GM23248 (cell line): ENCODE measurements around the gene MRFAP1. TPM values are rescaled to one million over a fixed set of nuclear protein-coding genes. Genes with fewer than 3 reads are reported as not detected.
"Not testable (repeated sequence)": the region's sequence is repeated elsewhere in the genome, so short reads cannot be mapped to it uniquely, and the experiment has no call there.

ENCODE experiments used
- DNase-seq: peaks from one replicate; pipeline ENCODE4 v3.0.0-alpha.2; 2015
- H2AFZ ChIP-seq: fragments of 200-600 bp; sonication (generic); 2 replicates; pipeline ENCODE4 v1.6.1; 2016; ENCODE audit warnings: antibody characterized with exemption
- H3F3A ChIP-seq: fragments of 200-600 bp; sonication (generic); 2 replicates; pipeline ENCODE4 v1.6.1; 2016; ENCODE audit warnings: mild to moderate bottlenecking, antibody characterized with exemption, mixed run types; ENCODE audit not compliant: insufficient read depth
- H3K27ac ChIP-seq: fragments of 200-600 bp; sonication (generic); 2 replicates; pipeline ENCODE4 v1.5.1; 2016; ENCODE audit warnings: mild to moderate bottlenecking
- H3K27me3 ChIP-seq: fragments of 200-600 bp; sonication (generic); replicated peaks from 2 replicates; pipeline ENCODE4 v1.6.1; 2016; ENCODE audit warnings: mild to moderate bottlenecking; ENCODE audit not compliant: insufficient read depth
- H3K36me3 ChIP-seq: fragments of 200-600 bp; sonication (generic); 2 replicates; pipeline ENCODE4 v1.6.1; 2016; ENCODE audit warnings: low read depth, mild to moderate bottlenecking
- H3K4me1 ChIP-seq: fragments of 200-600 bp; sonication (generic); 2 replicates; pipeline ENCODE4 v1.6.1; 2016; ENCODE audit warnings: mild to moderate bottlenecking; ENCODE audit not compliant: insufficient read depth
- H3K4me2 ChIP-seq: fragments of 200-600 bp; sonication (generic); one replicate; pipeline ENCODE4 v1.6.1; 2016; ENCODE audit warnings: mild to moderate bottlenecking; ENCODE audit not compliant: unreplicated experiment
- H3K4me3 ChIP-seq: fragments of 200-600 bp; sonication (generic); 2 replicates; pipeline ENCODE4 v1.5.1; 2016; ENCODE audit warnings: mild to moderate bottlenecking
- H3K79me2 ChIP-seq: fragments of 200-600 bp; sonication (generic); 2 replicates; pipeline ENCODE4 v1.6.1; 2016; ENCODE audit warnings: mild to moderate bottlenecking; ENCODE audit not compliant: insufficient read depth
- H3K9ac ChIP-seq: fragments of 200-600 bp; sonication (generic); 2 replicates; pipeline ENCODE4 v1.6.1; 2016; ENCODE audit warnings: mild to moderate bottlenecking
- H3K9me2 ChIP-seq: fragments of 200-600 bp; sonication (generic); 2 replicates; pipeline ENCODE4 v1.6.1; 2016; ENCODE audit warnings: mixed run types, mild to moderate bottlenecking, moderate library complexity; ENCODE audit not compliant: insufficient read depth
- H3K9me3 ChIP-seq: fragments of 200-600 bp; sonication (generic); one replicate; pipeline ENCODE4 v1.6.1; 2017; ENCODE audit warnings: low read depth
- H4K20me1 ChIP-seq: fragments of 200-600 bp; sonication (generic); 2 replicates; pipeline ENCODE4 v1.6.0; 2016; ENCODE audit not compliant: insufficient read depth
- EZH2 ChIP-seq: fragments of 200-600 bp; sonication (generic); IDR thresholded peaks from 2 replicates; pipeline ENCODE4 v1.6.1; 2018; ENCODE audit warnings: antibody characterized with exemption, mild to moderate bottlenecking; ENCODE audit not compliant: insufficient read depth, poor library complexity, severe bottlenecking
- EZH2phosphoT487 ChIP-seq: fragments of 200-600 bp; sonication (generic); IDR thresholded peaks from 2 replicates; pipeline ENCODE4 v1.6.1; 2018; ENCODE audit warnings: antibody characterized with exemption, moderate library complexity, mild to moderate bottlenecking, low read depth; ENCODE audit not compliant: insufficient read depth
- WGBS, 2 experiments: methylation state at CpG; one replicate each; pipeline ENCODE4 v1.1.6; 2015 to 2017; ENCODE audit warnings: low lambda C conversion rate in 2 of 2, low coverage in 1 of 2; ENCODE audit errors: missing lambda C conversion rate in 2 of 2; 5-methylcytosine and 5-hydroxymethylcytosine counted together
- in situ Hi-C: fragments of 300-500 bp; cut with MboI; formaldehyde crosslinking; loops from 2 replicates; pipeline ENCODE4 v1.15.0; 2020
- polyA plus RNA-seq: library from polyadenylated mRNA; unstranded; fragments of >200 nt; fragmentation: Nextera tagmentation; extraction: Ambion mirVana; gene quantifications from 2 replicates; pipeline ENCODE4 v1.2.1, GENCODE V29; 2016
- total RNA-seq: library from RNA; depleted of rRNA; stranded (reverse); fragments of >200 nt; shearing (Covaris generic); gene quantifications from 2 replicates; pipeline ENCODE4 v1.2.3, GENCODE V29; 2014

MRFAP1 gene
- total and polyA plus RNA-seq, 2 experiments from 2014 or later, result 108 to 261 TPM

GRCh38 chr4:6649216-6649615, 8.7 kb downstream of the MRFAP1 start:
- H3K4me2 ChIP-seq, result no peak overlapping the region
- no peaks in the 10 kb centered on the region for H3K9me3 ChIP-seq
- no peak overlapping the region for H3K27ac ChIP-seq
- no peak overlapping the region for H2AFZ ChIP-seq
- no peaks in the 10 kb centered on the region for H4K20me1 ChIP-seq
- TF ChIP-seq EZH2 (no peak), EZH2phosphoT487 (no peak)
- peaks cover 7% of the 10 kb centered on the region for H3K79me2 ChIP-seq
- 0 out of 2 replicates have a peak, but pooled peaks cover 4% of the 10 kb centered on the region for H3F3A ChIP-seq
- H3K4me1 ChIP-seq, result no peaks in the 10 kb centered on the region
- no peaks in the 10 kb centered on the region for H3K27me3 ChIP-seq
- WGBS, 2 experiments, result 71 to 74% methylated on average over 8 of the region's 8 CpGs
- H3K9ac ChIP-seq, result no peak overlapping the region
- in situ Hi-C loops, result no loop called here
- no peaks in the 10 kb centered on the region for H3K9me2 ChIP-seq
- DNase-seq, result no peak
- no peaks in the 10 kb centered on the region for H3K36me3 ChIP-seq
- no peak overlapping the region for H3K4me3 ChIP-seq

GRCh38 chr4:6654211-6654610, 13.7 kb downstream of the MRFAP1 start:
- WGBS, 2 experiments, result 31 to 41% methylated on average over 2 to 3 of the region's 3 CpGs
- H3K9me3 ChIP-seq, H4K20me1 ChIP-seq, H3K27ac ChIP-seq, H3K9ac ChIP-seq, H3K4me1 ChIP-seq, DNase-seq, H3K4me2 ChIP-seq, H3F3A ChIP-seq, H2AFZ ChIP-seq, H3K4me3 ChIP-seq, in situ Hi-C loops, H3K36me3 ChIP-seq, H3K27me3 ChIP-seq, H3K9me2 ChIP-seq, H3K79me2 ChIP-seq: not testable (repeated sequence)

- H3K4me1 ChIP-seq, DNase-seq, in situ Hi-C loops, H3K9ac ChIP-seq, H4K20me1 ChIP-seq, H3K79me2 ChIP-seq, H3K4me2 ChIP-seq, H3K36me3 ChIP-seq, H3K27me3 ChIP-seq, H3K4me3 ChIP-seq, H2AFZ ChIP-seq, H3F3A ChIP-seq, H3K27ac ChIP-seq, H3K9me2 ChIP-seq, H3K9me3 ChIP-seq: not testable (repeated sequence)
- 74 to 89% methylated on average over 2 of the region's 2 CpGs for WGBS, 2 experiments
Measured at GRCh38 chr4:6655291-6655690, 14.8 kb downstream of the MRFAP1 start.

- no peaks in the 10 kb centered on the region for H4K20me1 ChIP-seq
- in situ Hi-C loops, result no loop called here
- H3K27me3 ChIP-seq, result no peaks in the 10 kb centered on the region
- H3K9me3 ChIP-seq, result no peaks in the 10 kb centered on the region
- TF ChIP-seq EZH2phosphoT487, result no peak
- no peak for TF ChIP-seq EZH2
- no peak overlapping the region for H2AFZ ChIP-seq
- H3K4me2 ChIP-seq, result no peak overlapping the region
- H3K9ac ChIP-seq, result no peak overlapping the region
- DNase-seq, result no peak
- H3K79me2 ChIP-seq, result no peaks in the 10 kb centered on the region
- peaks cover 7% of the 10 kb centered on the region; the same call in 1 of the 2 replicates for H3K4me1 ChIP-seq
- no peaks in the 10 kb centered on the region for H3K36me3 ChIP-seq
- H3K9me2 ChIP-seq, result no peaks in the 10 kb centered on the region
- 88 to 93% methylated on average over 3 to 5 of the region's 5 CpGs for WGBS, 2 experiments
- H3K27ac ChIP-seq, result no peak overlapping the region
- H3K4me3 ChIP-seq, result no peak overlapping the region
- no peaks in the 10 kb centered on the region for H3F3A ChIP-seq
Measured at GRCh38 chr4:6655924-6656323, 15.4 kb downstream of the MRFAP1 start.
